Type B pancreatic cell (in vitro differentiated cells): ENCODE data around the gene IFT20. TPM values are rescaled to one million over a fixed set of nuclear protein-coding genes. Genes with fewer than 3 reads are reported as not detected.

Experiments
- DNase-seq: peaks from one replicate; pipeline ENCODE4 v3.0.0; 2021; ENCODE audit warnings: mixed read lengths; ENCODE audit not compliant: unreplicated experiment; ENCODE audit errors: extremely low spot score
- H3K27ac Mint-ChIP-seq: 2 replicates; pipeline ENCODE4 v1.8.0; 2021; ENCODE audit warnings: mild to moderate bottlenecking, mixed read lengths
- H3K27me3 Mint-ChIP-seq: 2 replicates; pipeline ENCODE4 v1.8.0; 2021; ENCODE audit warnings: mixed read lengths
- H3K36me3 Mint-ChIP-seq: 2 replicates; pipeline ENCODE4 v1.8.0; 2021; ENCODE audit warnings: mixed read lengths
- H3K4me1 Mint-ChIP-seq: one replicate; pipeline ENCODE4 v1.8.0; 2021; ENCODE audit warnings: mixed read lengths; ENCODE audit not compliant: unreplicated experiment
- H3K4me3 Mint-ChIP-seq: 2 replicates; pipeline ENCODE4 v1.8.0; 2021; ENCODE audit warnings: mild to moderate bottlenecking, mixed read lengths
- H3K9me3 Mint-ChIP-seq: 2 replicates; pipeline ENCODE4 v1.8.0; 2021; ENCODE audit warnings: mixed read lengths
- CTCF ChIP-seq: fragments of 200-600 bp; sonication (generic); conservative IDR thresholded peaks from 2 replicates; pipeline ENCODE4 v1.5.0; 2021; ENCODE audit warnings: antibody characterized with exemption, mild to moderate bottlenecking
- long read RNA-seq: library from polyadenylated mRNA; unstranded; transcript quantifications from one replicate; pipeline ENCODE4 v2.0.0, GENCODE V29; 2020
- total RNA-seq: library from RNA; stranded (reverse); gene quantifications from 2 replicates; pipeline ENCODE4 v1.2.1, GENCODE V29; 2021; ENCODE audit warnings: low replicate concordance

The IFT20 gene
- total RNA-seq = 43.6 and 55.2 TPM in 2 replicates
- long read RNA-seq, transcript IFT20-214 (6 exons, 1,071 nt) = major isoform, 44 of 82 reads
- long read RNA-seq, transcript IFT20-203 (5 exons, 825 nt) = minor isoform, 19 of 82 reads
- long read RNA-seq, transcript IFT20-208 (5 exons, 831 nt) = minor isoform, 5 of 82 reads
- long read RNA-seq, partial matches to known transcripts = 5 of 82 reads
- long read RNA-seq, other reads (novel, unspliced or antisense) = 3 of 82 reads

- Mint-ChIP-seq H3K27ac (peak within 1 kb of the TSS; percentile 97), H3K36me3 (no peaks in the 10 kb centered on the region), H3K4me1 (peaks cover 20% of the 10 kb centered on the region), H3K4me3 (peak within 1 kb of the TSS; percentile 97), H3K9me3 (no peaks in the 10 kb centered on the region), H3K27me3 (no peaks in the 10 kb centered on the region)
- no peak for TF ChIP-seq CTCF
- DNase-seq = peak; percentile 99
Measured at GRCh38 chr17:28335201-28335958, at the start of gene IFT20, which contains the start of gene TNFAIP1. IFT20 (minus strand) TSS chr17:28335472; CDS start chr17:28331985, 3,487 bp downstream. TNFAIP1 (plus strand) TSS chr17:28335761; CDS start chr17:28339522, 3,761 bp downstream.

- no peak for DNase-seq
- peaks cover 6% of the 10 kb centered on the region for H3K4me1 Mint-ChIP-seq
- H3K9me3 Mint-ChIP-seq = no peaks in the 10 kb centered on the region
- H3K27ac Mint-ChIP-seq = no peak overlapping the region
- TF ChIP-seq CTCF = no peak
- H3K27me3 Mint-ChIP-seq = peaks cover 51% of the 10 kb centered on the region
- H3K4me3 Mint-ChIP-seq = peak overlapping the region; percentile 85
- peaks cover 28% of the 10 kb centered on the region for H3K36me3 Mint-ChIP-seq
Measured at GRCh38 chr17:28385037-28385400, 49.7 kb upstream of the IFT20 start.

- peaks cover 56% of the 10 kb centered on the region for H3K27me3 Mint-ChIP-seq
- no peak for TF ChIP-seq CTCF
Measured at GRCh38 chr17:28384281-28385036, 49.2 kb upstream of the IFT20 start.

GRCh38 chr17:28381141-28381825 lies 46.0 kb upstream of the IFT20 start:
- DNase-seq = no peak
- peak overlapping the region; percentile 50 for H3K27ac Mint-ChIP-seq
- peaks cover 20% of the 10 kb centered on the region for H3K36me3 Mint-ChIP-seq
- H3K9me3 Mint-ChIP-seq = no peaks in the 10 kb centered on the region
- H3K27me3 Mint-ChIP-seq = peaks cover 60% of the 10 kb centered on the region
- H3K4me3 Mint-ChIP-seq = peak overlapping the region; percentile 59
- TF ChIP-seq CTCF = peak; percentile 60
- H3K4me1 Mint-ChIP-seq = peaks cover 6% of the 10 kb centered on the region

More at GRCh38 chr17:28384281-28385036, 49.2 kb upstream of the IFT20 start:
- H3K36me3 Mint-ChIP-seq = peaks cover 25% of the 10 kb centered on the region
- DNase-seq = no peak
- no peaks in the 10 kb centered on the region for H3K9me3 Mint-ChIP-seq
- H3K27ac Mint-ChIP-seq = no peak overlapping the region
- peaks cover 6% of the 10 kb centered on the region for H3K4me1 Mint-ChIP-seq
- H3K4me3 Mint-ChIP-seq = peak overlapping the region; percentile 85
